HEK293T (cell line): ENCODE results near the gene RUFY4.

Experiments used
- CTCF ChIA-PET: fragments of 350-600 bp; formaldehyde crosslinking; extraction: SDS; loops from one replicate; lab custom pipeline; 2021; ENCODE audit warnings: antibody characterized with exemption, inconsistent platforms; lab: Yijun Ruan, JAX
- POLR2A ChIA-PET: fragments of 350-600 bp; formaldehyde crosslinking; extraction: SDS; loops from one replicate; lab custom pipeline; 2020; ENCODE audit warnings: antibody characterized with exemption, inconsistent platforms; lab: Yijun Ruan, JAX
- DNase-seq: peaks from one replicate; pipeline ENCODE4 v3.0.0; 2012; ENCODE audit warnings: mixed read lengths; ENCODE audit errors: extremely low spot score
- ARNT ChIP-seq: fragments of 450-650 bp; IDR thresholded peaks from 2 replicates; pipeline ENCODE4 v1.6.1; 2017; ENCODE audit warnings: mild to moderate bottlenecking
- BHLHE40 ChIP-seq: fragments of 450-650 bp; IDR thresholded peaks from 2 replicates; pipeline ENCODE4 v1.6.1; 2016; ENCODE audit warnings: mild to moderate bottlenecking, moderate library complexity, borderline replicate concordance
- CTBP1 ChIP-seq: fragments of 450-650 bp; IDR thresholded peaks from 2 replicates; pipeline ENCODE4 v1.6.1; 2016; ENCODE audit warnings: borderline replicate concordance
- ELF4 ChIP-seq: fragments of 450-650 bp; IDR thresholded peaks from 2 replicates; pipeline ENCODE4 v1.6.1; 2017; ENCODE audit warnings: antibody characterized with exemption
- FOXA1 ChIP-seq: fragments of 450-650 bp; IDR thresholded peaks from 2 replicates; pipeline ENCODE4 v1.6.1; 2016; ENCODE audit warnings: mild to moderate bottlenecking
- FOXK2 ChIP-seq: fragments of 450-650 bp; IDR thresholded peaks from 2 replicates; pipeline ENCODE4 v1.6.1; 2016; ENCODE audit warnings: mild to moderate bottlenecking
- FOXM1 ChIP-seq: fragments of 450-650 bp; IDR thresholded peaks from 2 replicates; pipeline ENCODE4 v1.6.1; 2017; ENCODE audit warnings: mild to moderate bottlenecking, borderline replicate concordance
- HDGF ChIP-seq: fragments of 450-650 bp; IDR thresholded peaks from 2 replicates; pipeline ENCODE4 v1.6.1; 2017; ENCODE audit warnings: antibody characterized with exemption, borderline replicate concordance
- L3MBTL2 ChIP-seq: fragments of 450-650 bp; conservative IDR thresholded peaks from 2 replicates; pipeline ENCODE4 v1.6.1; 2016; ENCODE audit warnings: mild to moderate bottlenecking
- LEF1 ChIP-seq: fragments of 450-650 bp; IDR thresholded peaks from 2 replicates; pipeline ENCODE4 v1.6.1; 2017; ENCODE audit warnings: mild to moderate bottlenecking, borderline replicate concordance
- NFRKB ChIP-seq: fragments of 450-650 bp; IDR thresholded peaks from 2 replicates; pipeline ENCODE4 v1.6.1; 2016; ENCODE audit warnings: mild to moderate bottlenecking, moderate library complexity
- PKNOX1 ChIP-seq: fragments of 450-650 bp; IDR thresholded peaks from 2 replicates; pipeline ENCODE4 v1.6.1; 2016
- SP1 ChIP-seq: fragments of 450-650 bp; IDR thresholded peaks from 2 replicates; pipeline ENCODE4 v1.6.1; 2017
- SUZ12 ChIP-seq: fragments of 450-650 bp; IDR thresholded peaks from 2 replicates; pipeline ENCODE4 v1.6.1; 2016; ENCODE audit warnings: mild to moderate bottlenecking
- TARDBP ChIP-seq: fragments of 450-650 bp; IDR thresholded peaks from 2 replicates; pipeline ENCODE4 v1.6.1; 2016
- ZNF384 ChIP-seq: fragments of 450-650 bp; IDR thresholded peaks from 2 replicates; pipeline ENCODE4 v1.6.1; 2016

RUFY4 gene

GRCh38 chr2:218022851-218023530 lies 46.1 kb upstream of the RUFY4 start:
- TF ChIP-seq SUZ12 (no peak), LEF1 (no peak), ZNF384 (no peak), FOXA1 (no peak), ELF4 (no peak), TARDBP (no peak), HDGF (no peak), CTBP1 (no peak), ARNT (no peak), NFRKB (no peak), SP1 (no peak)
- no peak for DNase-seq
- POLR2A ChIA-PET: no interaction called here
- CTCF ChIA-PET: interaction anchor here (0.9 kb wide), 1 partner anchor 46 kb away, joined by 3 read pairs; the partner anchor contains the start of gene RUFY4

- no peak for DNase-seq
- TF ChIP-seq NFRKB: no peak
- TF ChIP-seq PKNOX1: no peak
- no peak for TF ChIP-seq HDGF
- no peak for TF ChIP-seq BHLHE40
- no peak for TF ChIP-seq ELF4
- TF ChIP-seq CTBP1: no peak
- no peak for TF ChIP-seq ZNF384
- TF ChIP-seq LEF1: no peak
- no peak for TF ChIP-seq FOXA1
- no peak for TF ChIP-seq TARDBP
- no peak for TF ChIP-seq SP1
- no peak for TF ChIP-seq ARNT
- TF ChIP-seq FOXK2: no peak
- no peak for TF ChIP-seq L3MBTL2
- ChIA-PET CTCF (interaction anchor here (1.3 kb wide), 1 partner anchor 13 kb away, joined by 3 read pairs; no protein-coding TSS in a partner anchor), POLR2A (interaction anchor here (1.0 kb wide), 1 partner anchor 10 kb away, joined by 3 read pairs; no protein-coding TSS in a partner anchor)
Measured at GRCh38 chr2:218023636-218024035, 45.4 kb upstream of the RUFY4 start.

GRCh38 chr2:218024336-218024735 lies 44.7 kb upstream of the RUFY4 start:
- DNase-seq: no peak
- ChIA-PET POLR2A (interaction anchor here (1.0 kb wide), 1 partner anchor 9 kb away, joined by 3 read pairs; no protein-coding TSS in a partner anchor), CTCF (interaction anchor here (1.3 kb wide), 1 partner anchor 12 kb away, joined by 3 read pairs; no protein-coding TSS in a partner anchor)
- no peak for TF ChIP-seq PKNOX1
- no peak for TF ChIP-seq NFRKB
- TF ChIP-seq HDGF: no peak
- no peak for TF ChIP-seq SUZ12
- TF ChIP-seq FOXK2: no peak
- TF ChIP-seq SP1: no peak
- no peak for TF ChIP-seq ZNF384
- no peak for TF ChIP-seq TARDBP
- TF ChIP-seq FOXA1: no peak
- TF ChIP-seq LEF1: no peak
- TF ChIP-seq CTBP1: no peak
- TF ChIP-seq ARNT: no peak
- TF ChIP-seq BHLHE40: no peak
- no peak for TF ChIP-seq ELF4

- TF ChIP-seq ARNT: no peak
- no peak for TF ChIP-seq CTBP1
- TF ChIP-seq ZNF384: no peak
- no peak for TF ChIP-seq BHLHE40
- no peak for TF ChIP-seq PKNOX1
- TF ChIP-seq L3MBTL2: no peak
- no peak for TF ChIP-seq HDGF
- no peak for TF ChIP-seq TARDBP
- TF ChIP-seq SUZ12: no peak
- no peak for TF ChIP-seq FOXM1
- TF ChIP-seq SP1: no peak
- no peak for TF ChIP-seq ELF4
- TF ChIP-seq FOXK2: no peak
- no peak for TF ChIP-seq NFRKB
- TF ChIP-seq FOXA1: no peak
- no peak for TF ChIP-seq LEF1
- ChIA-PET POLR2A (no interaction called here), CTCF (interaction anchor here (1.3 kb wide), 1 partner anchor 12 kb away, joined by 3 read pairs; no protein-coding TSS in a partner anchor)
- DNase-seq: no peak
Measured at GRCh38 chr2:218024871-218025270, 44.2 kb upstream of the RUFY4 start.

GRCh38 chr2:218026244-218026643 lies 42.8 kb upstream of the RUFY4 start:
- no peak for DNase-seq
- POLR2A ChIA-PET: no interaction called here

More at GRCh38 chr2:218026244-218026643, 42.8 kb upstream of the RUFY4 start:
- CTCF ChIA-PET: no interaction called here
- no peak for TF ChIP-seq ARNT
- TF ChIP-seq SP1: no peak
- no peak for TF ChIP-seq SUZ12
- no peak for TF ChIP-seq BHLHE40
- no peak for TF ChIP-seq NFRKB
- no peak for TF ChIP-seq ELF4
- no peak for TF ChIP-seq FOXK2
- TF ChIP-seq CTBP1: no peak
- no peak for TF ChIP-seq HDGF
- TF ChIP-seq ZNF384: no peak
- TF ChIP-seq FOXM1: no peak
- no peak for TF ChIP-seq PKNOX1
- TF ChIP-seq LEF1: no peak
- TF ChIP-seq TARDBP: no peak
- no peak for TF ChIP-seq L3MBTL2
- no peak for TF ChIP-seq FOXA1
